ENCODE measurements around the gene XYLT1.

The XYLT1 gene

GRCh38 chr16:17446661-17447060, 24.1 kb downstream of the XYLT1 start:
- H3K4me3 ChIP-seq (ENCODE audit: low read depth, low read length): no peak overlapping the region
- H3K27me3 ChIP-seq (ENCODE audit: insufficient read depth, low read depth, severe bottlenecking): no peaks in the 10 kb centered on the region
- H3K36me3 ChIP-seq: no peaks in the 10 kb centered on the region
- no peak for DNase-seq
- no peak for TF ChIP-seq CTCF (IDR thresholded peaks at IDR 0.05; ENCODE audit: low read depth, low read length)
- H3K27ac ChIP-seq: no peak overlapping the region
- no peaks in the 10 kb centered on the region for H3K9me3 ChIP-seq (ENCODE audit: severe bottlenecking)

DNA sequence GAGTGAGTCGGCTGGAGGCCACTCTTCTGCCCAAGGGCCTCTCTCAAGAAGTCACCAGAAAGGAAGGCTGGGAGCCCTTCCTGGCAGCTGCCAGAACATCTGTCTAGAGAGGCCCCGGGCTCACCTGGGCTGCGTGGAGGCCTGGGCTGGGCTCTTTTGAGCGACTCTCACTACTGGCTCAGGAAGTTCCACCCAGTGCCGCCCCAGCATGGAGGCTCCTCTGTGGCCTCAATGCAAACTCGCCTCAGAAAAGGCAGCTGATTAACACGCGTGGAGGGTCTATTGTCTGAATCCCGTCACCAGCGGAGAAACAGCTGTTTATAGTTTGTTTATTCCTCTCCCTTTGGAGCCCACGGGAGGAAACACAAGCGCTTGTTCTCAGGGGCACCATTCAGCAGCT, 25.3 kb downstream of the XYLT1 start:
- no peak overlapping the region for H3K4me3 ChIP-seq (ENCODE audit: low read depth, low read length)
- H3K27ac ChIP-seq: no peak overlapping the region
- no peak for DNase-seq
- no peak for TF ChIP-seq CTCF (IDR thresholded peaks at IDR 0.05; ENCODE audit: low read depth, low read length)
- H3K9me3 ChIP-seq (ENCODE audit: severe bottlenecking): no peaks in the 10 kb centered on the region
- H3K36me3 ChIP-seq: no peaks in the 10 kb centered on the region
- no peaks in the 10 kb centered on the region for H3K27me3 ChIP-seq (ENCODE audit: insufficient read depth, low read depth, severe bottlenecking)

- no peak for TF ChIP-seq CTCF (IDR thresholded peaks at IDR 0.05; ENCODE audit: low read depth, low read length)
- H3K4me3 ChIP-seq (ENCODE audit: low read depth, low read length): no peak overlapping the region
- H3K27me3 ChIP-seq (ENCODE audit: insufficient read depth, low read depth, severe bottlenecking): no peaks in the 10 kb centered on the region
- H3K9me3 ChIP-seq (ENCODE audit: severe bottlenecking): no peaks in the 10 kb centered on the region
- no peaks in the 10 kb centered on the region for H3K36me3 ChIP-seq
- H3K27ac ChIP-seq: no peak overlapping the region
- DNase-seq: no peak
These were observed 26.1 kb downstream of the XYLT1 start for GRCh38 chr16:17444658-17445057.

DNA sequence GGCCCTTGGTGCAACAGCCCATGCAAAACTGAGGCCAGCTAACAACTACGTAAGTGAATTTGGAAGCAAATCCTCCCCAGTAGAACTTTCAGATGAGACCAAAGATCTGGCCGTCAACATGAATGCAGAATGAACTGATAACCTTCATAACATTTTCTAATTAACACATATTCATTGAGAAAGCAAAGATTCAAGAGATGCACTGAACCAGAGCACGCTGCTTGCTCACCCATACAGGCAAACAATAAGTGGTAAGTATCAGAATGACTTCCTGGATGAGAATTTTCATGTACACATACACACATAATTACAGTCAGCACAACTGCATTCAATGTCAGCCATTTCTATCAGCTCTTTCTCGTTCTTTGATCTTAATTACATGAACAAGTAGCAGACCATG, 30.6 kb downstream of the XYLT1 start:
- H3K36me3 ChIP-seq: no peaks in the 10 kb centered on the region
- H3K27me3 ChIP-seq (ENCODE audit: insufficient read depth, low read depth, severe bottlenecking): no peaks in the 10 kb centered on the region
- H3K27ac ChIP-seq: no peak overlapping the region
- no peak overlapping the region for H3K4me3 ChIP-seq (ENCODE audit: low read depth, low read length)
- no peak for DNase-seq
- no peak for TF ChIP-seq CTCF (IDR thresholded peaks at IDR 0.05; ENCODE audit: low read depth, low read length)
- no peaks in the 10 kb centered on the region for H3K9me3 ChIP-seq (ENCODE audit: severe bottlenecking)

- DNase-seq: no peak
- no peaks in the 10 kb centered on the region for H3K9me3 ChIP-seq (ENCODE audit: severe bottlenecking)
- H3K27me3 ChIP-seq (ENCODE audit: insufficient read depth, low read depth, severe bottlenecking): no peaks in the 10 kb centered on the region
- H3K27ac ChIP-seq: no peak overlapping the region
- TF ChIP-seq CTCF (IDR thresholded peaks at IDR 0.05; ENCODE audit: low read depth, low read length): no peak
- H3K4me3 ChIP-seq (ENCODE audit: low read depth, low read length): no peak overlapping the region
- H3K36me3 ChIP-seq: no peaks in the 10 kb centered on the region
These were observed 31.2 kb downstream of the XYLT1 start for GRCh38 chr16:17439580-17439979.

DNA sequence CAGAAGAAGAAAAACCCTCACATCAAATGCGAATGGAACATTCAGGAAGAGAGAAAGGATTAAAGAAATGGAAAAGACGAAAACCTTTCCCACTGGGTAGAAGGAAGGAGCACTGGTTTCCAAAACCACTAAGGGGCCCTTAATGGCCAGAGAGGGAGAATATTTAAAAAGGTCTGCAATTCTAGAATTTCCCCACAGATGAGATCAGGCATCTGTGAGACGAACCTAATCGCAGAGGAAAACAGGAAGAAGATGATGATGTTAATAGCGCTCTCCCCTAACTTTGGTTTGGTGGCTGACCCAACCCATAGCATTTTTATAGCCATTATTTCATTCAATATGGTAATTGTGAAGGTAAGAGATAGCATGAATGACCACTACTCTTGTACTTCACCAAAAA, 32.8 kb downstream of the XYLT1 start:
- DNase-seq: no peak
- no peak overlapping the region for H3K27ac ChIP-seq
- no peaks in the 10 kb centered on the region for H3K9me3 ChIP-seq (ENCODE audit: severe bottlenecking)
- H3K36me3 ChIP-seq: no peaks in the 10 kb centered on the region
- TF ChIP-seq CTCF (IDR thresholded peaks at IDR 0.05; ENCODE audit: low read depth, low read length): no peak
- no peaks in the 10 kb centered on the region for H3K27me3 ChIP-seq (ENCODE audit: insufficient read depth, low read depth, severe bottlenecking)
- no peak overlapping the region for H3K4me3 ChIP-seq (ENCODE audit: low read depth, low read length)

All from WERI-Rb-1 (cell line).